HCT116 (cell line): ENCODE data around the gene RPUSD2. TPM values are rescaled to one million over a fixed set of nuclear protein-coding genes. Genes with fewer than 3 reads are reported as not detected.

Experiments
- ATAC-seq: fragments of 200-7000 bp; cut with Tn5 transposase; 2 replicates; pipeline ENCODE4 v1.9.1; 2020; ENCODE audit warnings: mild to moderate bottlenecking, moderate library complexity
- Bru-seq: library from RNA; stranded (reverse); fragments of 400-500 nt; gene quantifications from one replicate; lab custom pipeline; 2021; lab: Mats Ljungman, UMichigan
- BruChase-seq, 2 experiments: library from RNA; stranded (reverse); fragments of 400-500 nt; gene quantifications; one replicate each; lab custom pipeline; 2021; lab: Mats Ljungman, UMichigan
- BruUV-seq: library from RNA; stranded (reverse); fragments of 400-500 nt; replicated peaks from 2 replicates; lab custom pipeline; 2021; lab: Mats Ljungman, UMichigan
- CTCF ChIA-PET: fragments of 300-600 bp; sonication (Branson Sonifier 250); formaldehyde crosslinking; loops from one replicate; lab custom pipeline; 2021; ENCODE audit warnings: antibody characterized with exemption; lab: Charles Lee
- POLR2A ChIA-PET: fragments of 300-600, 350-600 bp; sonication (Branson Sonifier 250); formaldehyde crosslinking; loops from one replicate; lab custom pipeline; 2021; ENCODE audit warnings: antibody characterized with exemption; lab: Charles Lee
- RAD21 ChIA-PET, 2 experiments: fragments of 300-600 bp; sonication (Branson Sonifier 250); formaldehyde crosslinking; loops; one replicate each; lab custom pipeline; 2023; ENCODE audit warnings: low total read pairs in 2 of 2; ENCODE audit not compliant: uncharacterized antibody in 2 of 2, unreplicated experiment in 2 of 2, low non-redundant PET in 1 of 2; lab: Charles Lee
- DNase-seq: peaks from one replicate; pipeline ENCODE4 v3.0.0-alpha.2; 2010; ENCODE audit warnings: low read depth, low spot score
- H2AFZ ChIP-seq: fragments of 200-600 bp; shearing (Covaris generic), sonication (generic); 2 replicates; pipeline ENCODE4 v1.6.1; 2017; ENCODE audit warnings: low read depth, mixed run types, mixed read lengths, antibody characterized with exemption, low read length; ENCODE audit not compliant: poor library complexity, severe bottlenecking
- H3K27ac ChIP-seq: 2 replicates; pipeline ENCODE4 v1.5.1; 2012; ENCODE audit warnings: low read depth, low read length
- H3K27me3 ChIP-seq: fragments of 200-600 bp; sonication (generic); 2 replicates; pipeline ENCODE4 v1.6.1; 2016; ENCODE audit warnings: mixed run types, low read length, mixed read lengths; ENCODE audit not compliant: insufficient read depth
- H3K36me3 ChIP-seq, 2 experiments: fragments of 200-500 bp in 1 of 2; fragments of 200-600 bp in 1 of 2; sonication (Bioruptor generic) in 1 of 2; sonication (generic) in 1 of 2; 2 replicates each; pipeline versions ENCODE4 v1.5.1 to v1.6.1; 2014 to 2016; ENCODE audit warnings: low read length in 2 of 2, inconsistent platforms in 1 of 2, mixed read lengths in 1 of 2, mixed run types in 1 of 2; ENCODE audit not compliant: insufficient read depth in 2 of 2, control insufficient read depth in 1 of 2
- H3K4me1 ChIP-seq, 2 experiments: fragments of 200-600 bp in 1 of 2; sonication (generic) in 1 of 2; 2 replicates each; pipeline versions ENCODE4 v1.5.1 to v1.6.1; 2012 to 2017; ENCODE audit warnings: low read length in 2 of 2, inconsistent platforms in 1 of 2, mild to moderate bottlenecking in 1 of 2, mixed read lengths in 1 of 2, mixed run types in 1 of 2, moderate library complexity in 1 of 2; ENCODE audit not compliant: insufficient read depth in 2 of 2, control insufficient read depth in 1 of 2
- H3K4me2 ChIP-seq: fragments of 200-600 bp; sonication (generic); 2 replicates; pipeline ENCODE4 v1.6.1; 2017; ENCODE audit warnings: mixed run types, low read length, mixed read lengths
- H3K4me3 ChIP-seq, 2 experiments: fragments of 200-600 bp in 1 of 2; sonication (generic) in 1 of 2; replicated peaks in 1 of 2; 2 replicates each; pipeline ENCODE4 v1.5.1; 2011 to 2016; ENCODE audit warnings: low read length in 2 of 2, control low read depth in 1 of 2, low read depth in 1 of 2, mild to moderate bottlenecking in 1 of 2, mixed read lengths in 1 of 2, mixed run types in 1 of 2
- H3K79me2 ChIP-seq: fragments of 200-600 bp; sonication (generic); 2 replicates; pipeline ENCODE4 v1.6.1; 2017; ENCODE audit warnings: mild to moderate bottlenecking, mixed run types, low read length, moderate library complexity, mixed read lengths; ENCODE audit not compliant: insufficient read depth
- H3K9ac ChIP-seq: fragments of 200-600 bp; sonication (generic); 2 replicates; pipeline ENCODE4 v1.6.1; 2016; ENCODE audit warnings: low read length, mixed read lengths
- H3K9me2 ChIP-seq: fragments of 200-600 bp; sonication (generic), shearing (Covaris generic); 2 replicates; pipeline ENCODE4 v1.6.1; 2017; ENCODE audit warnings: mixed run types, mild to moderate bottlenecking, moderate library complexity; ENCODE audit not compliant: insufficient read depth
- H3K9me3 ChIP-seq, 2 experiments: fragments of 200-500 bp in 1 of 2; fragments of 200-600 bp in 1 of 2; sonication (Bioruptor generic) in 1 of 2; sonication (generic) in 1 of 2; 2 replicates each; pipeline ENCODE4 v1.6.1; 2014 to 2017; ENCODE audit warnings: low read length in 2 of 2, mixed read lengths in 2 of 2, inconsistent platforms in 1 of 2, low read depth in 1 of 2, mild to moderate bottlenecking in 1 of 2, mixed run types in 1 of 2, moderate library complexity in 1 of 2; ENCODE audit not compliant: control insufficient read depth in 1 of 2, insufficient read depth in 1 of 2
- H4K20me1 ChIP-seq: fragments of 200-600 bp; sonication (generic), shearing (Covaris generic); 2 replicates; pipeline ENCODE4 v1.6.1; 2017; ENCODE audit warnings: mixed run types, mild to moderate bottlenecking, moderate library complexity; ENCODE audit not compliant: insufficient read depth
- CBX3 ChIP-seq: IDR thresholded peaks from 2 replicates; pipeline ENCODE4 v1.6.1; 2012; ENCODE audit warnings: low read depth
- CEBPB ChIP-seq: IDR thresholded peaks from 2 replicates; pipeline ENCODE4 v1.6.1; 2012; ENCODE audit warnings: low read depth
- EZH2 ChIP-seq: fragments of 200-600 bp; sonication (generic); IDR thresholded peaks from 2 replicates; pipeline ENCODE4 v1.6.1; 2017; ENCODE audit warnings: antibody characterized with exemption, mixed run types
- MAX ChIP-seq: IDR thresholded peaks from 2 replicates; pipeline ENCODE4 v1.6.1; 2012
- POLR2A ChIP-seq: IDR thresholded peaks from 2 replicates; pipeline ENCODE4 v1.7.0; 2011; ENCODE audit warnings: borderline replicate concordance; ENCODE audit not compliant: insufficient read depth, insufficient read length; ENCODE audit errors: extremely low read depth
- POLR2AphosphoS5 ChIP-seq: IDR thresholded peaks from 2 replicates; pipeline ENCODE4 v1.6.1; 2011; ENCODE audit warnings: mild to moderate bottlenecking, low read depth, low read length, moderate library complexity
- SIN3A ChIP-seq: IDR thresholded peaks from 2 replicates; pipeline ENCODE4 v1.6.1; 2012; ENCODE audit warnings: low read depth
- SP1 ChIP-seq: IDR thresholded peaks from 2 replicates; pipeline ENCODE4 v1.6.1; 2012; ENCODE audit warnings: low read depth
- SRF ChIP-seq: IDR thresholded peaks from 2 replicates; pipeline ENCODE4 v1.6.1; 2012; ENCODE audit warnings: low read depth
- YY1 ChIP-seq: IDR thresholded peaks from 2 replicates; pipeline ENCODE4 v1.6.1; 2011; ENCODE audit warnings: low read length, low read depth, moderate library complexity, mild to moderate bottlenecking; ENCODE audit not compliant: insufficient replicate concordance; ENCODE audit errors: extremely low read depth
- ZFX ChIP-seq: fragments of 450-650 bp; IDR thresholded peaks from 2 replicates; pipeline ENCODE4 v1.6.1; 2017
- ZNF274 ChIP-seq: fragments of 200-500 bp; sonication (Bioruptor generic); IDR thresholded peaks from 2 replicates; pipeline ENCODE4 v1.6.1; 2014; ENCODE audit warnings: mild to moderate bottlenecking, low read depth, low read length, inconsistent platforms
- intact Hi-C: fragments of 100-400 bp; cut with micrococcal nuclease; formaldehyde crosslinking; loops from 2 replicates; pipeline ENCODE4 v1.10.0; 2022
- long read RNA-seq: library from polyadenylated mRNA; unstranded; transcript quantifications from one replicate; pipeline ENCODE4 v2.0.0, GENCODE V29; 2021; ENCODE audit not compliant: unreplicated experiment
- polyA plus RNA-seq: library from polyadenylated mRNA; unstranded; fragments of >200 nt; gene quantifications from 2 replicates; pipeline ENCODE4 v1.2.1, GENCODE V29; 2012; ENCODE audit warnings: missing spikeins
- total RNA-seq: library from RNA; stranded (reverse); gene quantifications from one replicate; pipeline ENCODE4 v1.2.1, GENCODE V29; 2021; ENCODE audit not compliant: unreplicated experiment

Gene RPUSD2
- total RNA-seq (22.5 TPM), Bru-seq, nascent RNA (percentile 78 among the genes with signal in this experiment), BruChase-seq, experiment 1, labeled RNA remaining after a 6-hour chase (percentile 56 among the genes with signal in this experiment), BruChase-seq, experiment 2, labeled RNA remaining after a 2-hour chase (percentile 78 among the genes with signal in this experiment)
- 12.5 and 15.4 TPM in 2 replicates for polyA plus RNA-seq
- long read RNA-seq, transcript RPUSD2-202 (3 exons, 1,558 nt), result minor isoform, 5 of 65 reads
- long read RNA-seq, transcript RPUSD2-201 (3 exons, 2,358 nt), result major isoform, 54 of 65 reads
- long read RNA-seq, partial matches to known transcripts, result 4 of 65 reads
- long read RNA-seq, other reads (novel, unspliced or antisense), result 1 of 65 reads

- Histone ChIP-seq H3K9ac (peak within 1 kb of the TSS; percentile 90), H3K27ac (peak within 1 kb of the TSS; percentile 60), H3K27me3 (no peaks in the 10 kb centered on the region), H3K9me3 (no peaks in the 10 kb centered on the region), H2AFZ (peak within 1 kb of the TSS; percentile 49), H3K4me2 (peak within 1 kb of the TSS; percentile 86), H4K20me1 (no peaks in the 10 kb centered on the region), H3K4me3 (peak within 1 kb of the TSS; percentile 89 to 90), H3K36me3 (peaks cover 14 to 17% of the 10 kb centered on the region in 2 experiments; a peak in 3 of 4 replicates), H3K9me2 (no peaks in the 10 kb centered on the region), H3K79me2 (peaks cover 29% of the 10 kb centered on the region), H3K4me1 (peaks cover 10 to 38% of the 10 kb centered on the region in 2 experiments; a peak in 3 of 4 replicates)
- ChIA-PET RAD21 (no interaction called here), POLR2A (interaction anchor here (1.2 to 1.5 kb wide), 3 partner anchors 14 to 125 kb away, joined by 4 to 9 read pairs (median 4); partner anchors contain the start of gene RAD51), CTCF (interaction anchor here (0.5 to 1.7 kb wide), 7 partner anchors 14 to 237 kb away, joined by 3 to 12 read pairs (median 3); no protein-coding TSS in a partner anchor)
- DNase-seq, result peak; percentile 84
- ATAC-seq, result peak; percentile 68
- TF ChIP-seq SIN3A (peak; percentile 96), CEBPB (no peak), CBX3 (no peak), SP1 (peak; percentile 87), POLR2AphosphoS5 (peak; percentile 91), ZNF274 (no peak), YY1 (peak; percentile 27), MAX (peak; percentile 97), POLR2A (peak; percentile 59), EZH2 (no peak), SRF (peak; percentile 90), ZFX (peak; percentile 87; the same call in 1 of the 2 replicates)
- TSS peak; percentile 80 for BruUV-seq
- intact Hi-C loops, result no loop called here
These were observed at the start of gene RPUSD2 for GRCh38 chr15:40569129-40569953. Gene RPUSD2, plus strand, starts transcription at chr15:40569299. Its CDS starts 39 bp downstream, at chr15:40569338.
